WTC11 (cell line): ENCODE measurements around the gene MINDY4B. TPM values are rescaled to one million over a fixed set of nuclear protein-coding genes. Genes with fewer than 3 reads are reported as not detected.

Experiments used
- ATAC-seq: fragments of 200-7000 bp; cut with Tn5 transposase; 2 replicates; pipeline ENCODE4 v1.10.0; 2021; ENCODE audit warnings: mild to moderate bottlenecking, moderate library complexity
- CTCF ChIA-PET: fragments of 300-600 bp; sonication (Branson Sonifier 250); formaldehyde crosslinking; loops from one replicate; lab custom pipeline; 2021; ENCODE audit warnings: antibody characterized with exemption; lab: Charles Lee
- POLR2A ChIA-PET: fragments of 350-600 bp; sonication (Branson Sonifier 250); formaldehyde crosslinking; loops from one replicate; lab custom pipeline; 2021; ENCODE audit warnings: antibody characterized with exemption; lab: Charles Lee
- DNase-seq: peaks from one replicate; pipeline ENCODE4 v3.0.0; 2021; ENCODE audit warnings: low spot score
- H3K27ac Mint-ChIP-seq: 2 replicates; pipeline ENCODE4 v1.8.0; 2021; ENCODE audit warnings: mixed read lengths
- H3K27me3 Mint-ChIP-seq: 2 replicates; pipeline ENCODE4 v1.8.0; 2021; ENCODE audit warnings: low read depth, mild to moderate bottlenecking, moderate library complexity, mixed read lengths
- H3K36me3 Mint-ChIP-seq: 2 replicates; pipeline ENCODE4 v1.8.0; 2021; ENCODE audit warnings: mixed read lengths
- H3K4me1 Mint-ChIP-seq: 2 replicates; pipeline ENCODE4 v1.8.0; 2022; ENCODE audit warnings: mixed read lengths
- H3K4me3 Mint-ChIP-seq: 2 replicates; pipeline ENCODE4 v1.8.0; 2021; ENCODE audit warnings: mild to moderate bottlenecking, moderate library complexity, mixed read lengths
- H3K9me3 Mint-ChIP-seq: 2 replicates; pipeline ENCODE4 v1.8.0; 2021; ENCODE audit warnings: mixed read lengths
- FOXJ3 ChIP-seq: sonication (generic); formaldehyde crosslinking; IDR thresholded peaks from 2 replicates; pipeline ENCODE4 v1.9.0; 2021; ENCODE audit warnings: missing genetic modification reagents, mild to moderate bottlenecking, borderline replicate concordance
- GRHL2 ChIP-seq: fragments of 250-450 bp; sonication (Bioruptor Pico); IDR thresholded peaks from 2 replicates; pipeline ENCODE4 v1.8.0; 2022; ENCODE audit warnings: mild to moderate bottlenecking, moderate library complexity; ENCODE audit not compliant: insufficient replicate concordance, severe bottlenecking
- GTF2I ChIP-seq: fragments of 250-450 bp; sonication (Bioruptor Pico); conservative IDR thresholded peaks from 2 replicates; pipeline ENCODE4 v1.4.0; 2021; ENCODE audit warnings: mild to moderate bottlenecking
- NFYB ChIP-seq: sonication (generic); formaldehyde crosslinking; conservative IDR thresholded peaks from 2 replicates; pipeline ENCODE4 v1.8.0; 2022; ENCODE audit warnings: low read depth, missing genetic modification reagents
- NR1H2 ChIP-seq: sonication (generic); formaldehyde crosslinking; IDR thresholded peaks from 2 replicates; pipeline ENCODE4 v1.9.0; 2021; ENCODE audit warnings: mild to moderate bottlenecking, moderate library complexity, missing genetic modification reagents
- NR2C2 ChIP-seq: sonication (generic); formaldehyde crosslinking; IDR thresholded peaks from 2 replicates; pipeline ENCODE4 v1.8.0; 2022; ENCODE audit warnings: mild to moderate bottlenecking, missing genetic modification reagents
- NR3C1 ChIP-seq: sonication (generic); formaldehyde crosslinking; conservative IDR thresholded peaks from 2 replicates; pipeline ENCODE4 v1.8.1; 2023; ENCODE audit warnings: low read depth, mild to moderate bottlenecking, missing genetic modification reagents
- SMAD3 ChIP-seq: sonication (generic); formaldehyde crosslinking; IDR thresholded peaks from 2 replicates; pipeline ENCODE4 v1.8.0; 2022; ENCODE audit warnings: missing genetic modification reagents, mild to moderate bottlenecking, borderline replicate concordance
- TEAD1 ChIP-seq: sonication (generic); formaldehyde crosslinking; IDR thresholded peaks from 2 replicates; pipeline ENCODE4 v1.8.0; 2022; ENCODE audit warnings: mild to moderate bottlenecking, missing genetic modification reagents
- ZNF121 ChIP-seq: sonication (generic); formaldehyde crosslinking; IDR thresholded peaks from 2 replicates; pipeline ENCODE4 v1.8.0; 2023; ENCODE audit warnings: missing genetic modification reagents
- ZNF219 ChIP-seq: sonication (generic); formaldehyde crosslinking; IDR thresholded peaks from 2 replicates; pipeline ENCODE4 v1.8.0; 2023; ENCODE audit warnings: missing genetic modification reagents, mild to moderate bottlenecking, borderline replicate concordance
- ZNF416 ChIP-seq: fragments of 250-450 bp; sonication (Bioruptor Pico); IDR thresholded peaks from 2 replicates; pipeline ENCODE4 v1.9.0; 2021; ENCODE audit warnings: mild to moderate bottlenecking, inconsistent platforms
- total RNA-seq: library from RNA; stranded (reverse); gene quantifications from 3 replicates; pipeline ENCODE4 v1.2.3, GENCODE V29; 2021
- TF ChIP-seq, protein P1 (sequence below): sonication (generic); formaldehyde crosslinking; conservative IDR thresholded peaks from 2 replicates; pipeline ENCODE4 v1.8.1; 2023; ENCODE audit warnings: mild to moderate bottlenecking, low read depth, missing genetic modification reagents, moderate library complexity
- TF ChIP-seq, protein P2 (sequence below): fragments of 250-450 bp; sonication (Bioruptor Pico); IDR thresholded peaks from 2 replicates; pipeline ENCODE4 v1.9.0; 2021; ENCODE audit warnings: mild to moderate bottlenecking
- TF ChIP-seq, protein P3 (sequence below): fragments of 250-450 bp; sonication (Bioruptor Pico); IDR thresholded peaks from 2 replicates; pipeline ENCODE4 v1.9.0; 2021; ENCODE audit warnings: mild to moderate bottlenecking
- TF ChIP-seq, protein P4 (sequence below): sonication (generic); formaldehyde crosslinking; IDR thresholded peaks from 2 replicates; pipeline ENCODE4 v1.8.1; 2022; ENCODE audit warnings: missing genetic modification reagents, borderline replicate concordance
- TF ChIP-seq, protein P5 (sequence below): sonication (generic); formaldehyde crosslinking; IDR thresholded peaks from 2 replicates; pipeline ENCODE4 v1.8.0; 2022; ENCODE audit warnings: mild to moderate bottlenecking, missing genetic modification reagents
- TF ChIP-seq, protein P6 (sequence below): sonication (generic); formaldehyde crosslinking; IDR thresholded peaks from 2 replicates; pipeline ENCODE4 v1.8.1; 2022; ENCODE audit warnings: low read depth, mild to moderate bottlenecking, moderate library complexity, missing genetic modification reagents, borderline replicate concordance
- TF ChIP-seq, protein P7 (sequence below): sonication (generic); formaldehyde crosslinking; IDR thresholded peaks from 2 replicates; pipeline ENCODE4 v1.8.0; 2022; ENCODE audit warnings: mild to moderate bottlenecking, missing genetic modification reagents

Gene MINDY4B
- total RNA-seq, 1 experiment from 2014 or later: not detected

DNA sequence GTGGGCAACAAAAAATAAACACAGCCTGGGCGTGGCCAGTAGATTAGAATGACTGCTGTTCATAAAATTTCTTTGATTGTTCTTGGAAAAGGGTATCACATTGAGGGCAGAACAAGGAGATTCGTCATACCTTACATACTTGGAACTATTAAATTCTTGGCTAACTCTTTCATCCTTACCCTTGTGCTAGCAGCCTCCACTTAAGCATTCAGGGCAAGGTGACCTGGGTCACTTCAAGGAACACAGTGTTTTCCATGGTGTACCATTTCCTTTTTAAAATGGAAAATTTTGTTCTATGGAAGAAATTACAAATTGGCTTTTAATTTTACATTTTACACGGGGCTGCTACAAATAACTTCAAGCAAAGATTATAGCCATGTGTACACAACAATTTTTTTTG lies 60.8 kb downstream of the MINDY4B start:
- H3K4me3 Mint-ChIP-seq: no peak overlapping the region
- ATAC-seq (no peak), DNase-seq (no peak)
- TF ChIP-seq GTF2I (CRISPR knock-in tag) (no peak), NR3C1 (CRISPR knock-in tag) (no peak), GRHL2 (CRISPR knock-in tag) (no peak), TEAD1 (no peak), NFYB (CRISPR knock-in tag) (no peak), ZNF121 (CRISPR knock-in tag) (no peak), ZNF219 (no peak), NR1H2 (CRISPR knock-in tag) (no peak), NR2C2 (no peak), SMAD3 (no peak), ZNF416 (CRISPR knock-in tag) (no peak), FOXJ3 (CRISPR knock-in tag) (no peak)
- TF ChIP-seq, protein P1, sequence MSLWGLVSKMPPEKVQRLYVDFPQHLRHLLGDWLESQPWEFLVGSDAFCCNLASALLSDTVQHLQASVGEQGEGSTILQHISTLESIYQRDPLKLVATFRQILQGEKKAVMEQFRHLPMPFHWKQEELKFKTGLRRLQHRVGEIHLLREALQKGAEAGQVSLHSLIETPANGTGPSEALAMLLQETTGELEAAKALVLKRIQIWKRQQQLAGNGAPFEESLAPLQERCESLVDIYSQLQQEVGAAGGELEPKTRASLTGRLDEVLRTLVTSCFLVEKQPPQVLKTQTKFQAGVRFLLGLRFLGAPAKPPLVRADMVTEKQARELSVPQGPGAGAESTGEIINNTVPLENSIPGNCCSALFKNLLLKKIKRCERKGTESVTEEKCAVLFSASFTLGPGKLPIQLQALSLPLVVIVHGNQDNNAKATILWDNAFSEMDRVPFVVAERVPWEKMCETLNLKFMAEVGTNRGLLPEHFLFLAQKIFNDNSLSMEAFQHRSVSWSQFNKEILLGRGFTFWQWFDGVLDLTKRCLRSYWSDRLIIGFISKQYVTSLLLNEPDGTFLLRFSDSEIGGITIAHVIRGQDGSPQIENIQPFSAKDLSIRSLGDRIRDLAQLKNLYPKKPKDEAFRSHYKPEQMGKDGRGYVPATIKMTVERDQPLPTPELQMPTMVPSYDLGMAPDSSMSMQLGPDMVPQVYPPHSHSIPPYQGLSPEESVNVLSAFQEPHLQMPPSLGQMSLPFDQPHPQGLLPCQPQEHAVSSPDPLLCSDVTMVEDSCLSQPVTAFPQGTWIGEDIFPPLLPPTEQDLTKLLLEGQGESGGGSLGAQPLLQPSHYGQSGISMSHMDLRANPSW: no peak
- TF ChIP-seq, protein P2, sequence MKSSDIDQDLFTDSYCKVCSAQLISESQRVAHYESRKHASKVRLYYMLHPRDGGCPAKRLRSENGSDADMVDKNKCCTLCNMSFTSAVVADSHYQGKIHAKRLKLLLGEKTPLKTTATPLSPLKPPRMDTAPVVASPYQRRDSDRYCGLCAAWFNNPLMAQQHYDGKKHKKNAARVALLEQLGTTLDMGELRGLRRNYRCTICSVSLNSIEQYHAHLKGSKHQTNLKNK (CRISPR knock-in tag): no peak
- TF ChIP-seq, protein P3, sequence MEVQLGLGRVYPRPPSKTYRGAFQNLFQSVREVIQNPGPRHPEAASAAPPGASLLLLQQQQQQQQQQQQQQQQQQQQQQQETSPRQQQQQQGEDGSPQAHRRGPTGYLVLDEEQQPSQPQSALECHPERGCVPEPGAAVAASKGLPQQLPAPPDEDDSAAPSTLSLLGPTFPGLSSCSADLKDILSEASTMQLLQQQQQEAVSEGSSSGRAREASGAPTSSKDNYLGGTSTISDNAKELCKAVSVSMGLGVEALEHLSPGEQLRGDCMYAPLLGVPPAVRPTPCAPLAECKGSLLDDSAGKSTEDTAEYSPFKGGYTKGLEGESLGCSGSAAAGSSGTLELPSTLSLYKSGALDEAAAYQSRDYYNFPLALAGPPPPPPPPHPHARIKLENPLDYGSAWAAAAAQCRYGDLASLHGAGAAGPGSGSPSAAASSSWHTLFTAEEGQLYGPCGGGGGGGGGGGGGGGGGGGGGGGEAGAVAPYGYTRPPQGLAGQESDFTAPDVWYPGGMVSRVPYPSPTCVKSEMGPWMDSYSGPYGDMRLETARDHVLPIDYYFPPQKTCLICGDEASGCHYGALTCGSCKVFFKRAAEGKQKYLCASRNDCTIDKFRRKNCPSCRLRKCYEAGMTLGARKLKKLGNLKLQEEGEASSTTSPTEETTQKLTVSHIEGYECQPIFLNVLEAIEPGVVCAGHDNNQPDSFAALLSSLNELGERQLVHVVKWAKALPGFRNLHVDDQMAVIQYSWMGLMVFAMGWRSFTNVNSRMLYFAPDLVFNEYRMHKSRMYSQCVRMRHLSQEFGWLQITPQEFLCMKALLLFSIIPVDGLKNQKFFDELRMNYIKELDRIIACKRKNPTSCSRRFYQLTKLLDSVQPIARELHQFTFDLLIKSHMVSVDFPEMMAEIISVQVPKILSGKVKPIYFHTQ: no peak
- TF ChIP-seq, protein P4, sequence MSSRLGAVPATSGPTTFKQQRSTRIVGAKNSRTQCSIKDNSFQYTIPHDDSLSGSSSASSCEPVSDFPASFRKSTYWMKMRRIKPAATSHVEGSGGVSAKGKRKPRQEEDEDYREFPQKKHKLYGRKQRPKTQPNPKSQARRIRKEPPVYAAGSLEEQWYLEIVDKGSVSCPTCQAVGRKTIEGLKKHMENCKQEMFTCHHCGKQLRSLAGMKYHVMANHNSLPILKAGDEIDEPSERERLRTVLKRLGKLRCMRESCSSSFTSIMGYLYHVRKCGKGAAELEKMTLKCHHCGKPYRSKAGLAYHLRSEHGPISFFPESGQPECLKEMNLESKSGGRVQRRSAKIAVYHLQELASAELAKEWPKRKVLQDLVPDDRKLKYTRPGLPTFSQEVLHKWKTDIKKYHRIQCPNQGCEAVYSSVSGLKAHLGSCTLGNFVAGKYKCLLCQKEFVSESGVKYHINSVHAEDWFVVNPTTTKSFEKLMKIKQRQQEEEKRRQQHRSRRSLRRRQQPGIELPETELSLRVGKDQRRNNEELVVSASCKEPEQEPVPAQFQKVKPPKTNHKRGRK (CRISPR knock-in tag): no peak
- TF ChIP-seq, protein P5, sequence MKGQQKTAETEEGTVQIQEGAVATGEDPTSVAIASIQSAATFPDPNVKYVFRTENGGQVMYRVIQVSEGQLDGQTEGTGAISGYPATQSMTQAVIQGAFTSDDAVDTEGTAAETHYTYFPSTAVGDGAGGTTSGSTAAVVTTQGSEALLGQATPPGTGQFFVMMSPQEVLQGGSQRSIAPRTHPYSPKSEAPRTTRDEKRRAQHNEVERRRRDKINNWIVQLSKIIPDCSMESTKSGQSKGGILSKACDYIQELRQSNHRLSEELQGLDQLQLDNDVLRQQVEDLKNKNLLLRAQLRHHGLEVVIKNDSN (CRISPR knock-in tag): no peak
- TF ChIP-seq, protein P6, sequence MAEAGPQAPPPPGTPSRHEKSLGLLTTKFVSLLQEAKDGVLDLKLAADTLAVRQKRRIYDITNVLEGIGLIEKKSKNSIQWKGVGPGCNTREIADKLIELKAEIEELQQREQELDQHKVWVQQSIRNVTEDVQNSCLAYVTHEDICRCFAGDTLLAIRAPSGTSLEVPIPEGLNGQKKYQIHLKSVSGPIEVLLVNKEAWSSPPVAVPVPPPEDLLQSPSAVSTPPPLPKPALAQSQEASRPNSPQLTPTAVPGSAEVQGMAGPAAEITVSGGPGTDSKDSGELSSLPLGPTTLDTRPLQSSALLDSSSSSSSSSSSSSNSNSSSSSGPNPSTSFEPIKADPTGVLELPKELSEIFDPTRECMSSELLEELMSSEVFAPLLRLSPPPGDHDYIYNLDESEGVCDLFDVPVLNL (CRISPR knock-in tag): no peak
- TF ChIP-seq, protein P7, sequence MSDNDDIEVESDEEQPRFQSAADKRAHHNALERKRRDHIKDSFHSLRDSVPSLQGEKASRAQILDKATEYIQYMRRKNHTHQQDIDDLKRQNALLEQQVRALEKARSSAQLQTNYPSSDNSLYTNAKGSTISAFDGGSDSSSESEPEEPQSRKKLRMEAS (CRISPR knock-in tag): no peak
- H3K9me3 Mint-ChIP-seq: peaks cover under 1% of the 10 kb centered on the region; the same call in 1 of the 2 replicates
- ChIA-PET POLR2A (no interaction called here), CTCF (interaction anchor here (0.6 kb wide), 2 partner anchors 22 to 138 kb away, joined by 3 to 4 read pairs; no protein-coding TSS in a partner anchor)
- H3K36me3 Mint-ChIP-seq: no peaks in the 10 kb centered on the region
- no peak overlapping the region for H3K27ac Mint-ChIP-seq
- peaks cover 39% of the 10 kb centered on the region for H3K4me1 Mint-ChIP-seq
- H3K27me3 Mint-ChIP-seq: peaks cover 40% of the 10 kb centered on the region
